GM21825 (cell line): Measurements from ENCODE around the gene ACAA1.

Source experiments
- ATAC-seq: cut with Tn5 transposase; IDR thresholded peaks from one replicate; pipeline ENCODE4 v1.9.1; 2021; ENCODE audit warnings: mild to moderate bottlenecking, moderate library complexity; ENCODE audit not compliant: unreplicated experiment

ACAA1 gene

DNA sequence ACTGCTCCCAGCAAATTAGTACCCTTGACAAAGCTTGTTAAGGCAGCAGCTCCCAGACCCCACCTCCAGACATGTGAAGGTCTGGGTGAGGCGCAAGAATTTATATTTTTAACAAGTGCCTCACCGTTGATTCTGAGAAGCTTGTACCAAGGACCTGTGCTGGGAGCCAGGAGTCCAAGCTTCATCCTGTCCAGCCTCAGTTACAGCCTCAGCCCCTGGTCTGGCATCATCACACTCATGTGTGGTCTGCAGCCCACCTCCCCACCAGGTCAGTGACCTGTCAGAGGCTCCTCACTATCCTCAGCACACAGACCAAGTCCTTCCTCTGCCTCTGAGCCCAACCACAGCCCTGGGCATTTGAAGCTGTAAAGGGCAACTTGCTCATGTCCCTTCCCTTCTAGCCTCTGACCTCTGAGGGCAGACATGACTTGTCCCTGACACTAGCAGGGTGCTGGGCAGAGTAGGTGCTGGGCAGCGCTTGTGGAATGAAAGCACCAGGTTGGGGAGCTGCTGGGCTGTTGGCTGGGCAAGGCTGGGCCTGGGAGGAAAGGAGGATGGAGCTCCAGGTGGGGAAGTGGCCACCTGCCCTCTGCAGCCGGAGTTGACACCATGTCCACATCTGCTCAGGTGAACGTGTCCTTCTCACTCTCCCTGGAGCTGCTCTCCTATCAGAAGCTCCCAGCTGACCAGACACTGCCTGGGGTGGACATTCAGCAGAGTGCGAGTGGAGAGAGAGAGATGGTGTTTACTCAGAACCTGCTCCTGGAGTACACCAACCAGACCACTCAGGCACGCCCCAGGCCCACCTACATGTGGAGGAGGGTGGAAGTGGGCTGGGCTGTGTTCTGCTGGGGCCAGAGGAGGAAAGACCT is 16.9 kb downstream of the ACAA1 start:
- no peak for ATAC-seq

DNA sequence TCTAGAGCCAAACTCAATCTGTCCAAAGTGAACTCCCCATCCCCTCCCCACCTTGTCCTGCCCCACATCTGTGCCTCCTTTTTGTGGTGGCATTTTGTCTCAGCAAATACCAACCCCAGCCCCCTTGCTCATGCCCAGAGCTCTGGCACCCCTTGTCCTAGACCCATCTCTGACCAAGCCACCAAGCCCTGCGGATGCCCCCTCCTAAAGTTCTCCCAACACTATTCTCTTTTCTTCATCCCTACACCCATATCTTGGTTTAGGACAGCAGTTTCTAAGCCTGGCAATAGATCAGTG is 17.7 kb downstream of the ACAA1 start:
- no peak for ATAC-seq

DNA sequence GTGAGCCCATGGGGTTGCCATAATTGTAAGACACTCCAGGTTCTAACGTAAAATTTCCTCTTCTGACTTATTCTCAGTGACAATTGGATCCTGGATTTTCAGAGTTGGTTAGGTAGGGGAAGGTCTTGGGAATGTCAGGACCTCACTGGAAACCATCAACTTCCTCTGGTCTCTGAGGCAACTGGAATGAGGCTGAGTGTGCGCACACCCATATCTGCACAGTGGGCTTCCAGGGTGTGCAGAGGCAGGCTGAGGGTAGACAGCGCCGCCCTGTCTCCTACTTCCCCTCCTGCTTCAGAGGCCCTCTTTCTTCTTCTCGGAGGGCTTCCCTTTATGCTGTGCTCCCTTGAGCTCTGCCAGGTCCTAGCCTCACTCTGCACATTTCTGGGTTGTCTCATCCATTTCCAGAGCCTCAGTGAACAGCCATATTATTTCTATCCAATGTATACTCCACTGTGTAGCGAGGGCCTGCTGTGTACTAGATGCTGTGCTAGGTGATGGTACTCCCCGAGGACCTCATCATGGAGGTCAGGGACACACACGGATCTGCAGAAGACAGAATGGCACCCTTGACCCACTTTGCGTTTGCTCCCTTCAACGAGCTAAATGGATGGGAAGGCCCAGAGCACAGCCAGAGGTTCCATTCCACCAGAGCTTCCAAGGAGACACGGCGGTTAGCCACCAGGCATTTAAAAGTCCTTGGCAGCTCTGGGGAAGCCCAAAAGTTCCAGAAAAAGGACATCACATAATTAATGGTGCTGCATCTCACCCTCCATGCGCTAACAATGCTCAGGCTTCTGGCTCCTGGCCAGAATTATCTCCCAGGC is 18.3 kb downstream of the ACAA1 start:
- no peak for ATAC-seq

DNA sequence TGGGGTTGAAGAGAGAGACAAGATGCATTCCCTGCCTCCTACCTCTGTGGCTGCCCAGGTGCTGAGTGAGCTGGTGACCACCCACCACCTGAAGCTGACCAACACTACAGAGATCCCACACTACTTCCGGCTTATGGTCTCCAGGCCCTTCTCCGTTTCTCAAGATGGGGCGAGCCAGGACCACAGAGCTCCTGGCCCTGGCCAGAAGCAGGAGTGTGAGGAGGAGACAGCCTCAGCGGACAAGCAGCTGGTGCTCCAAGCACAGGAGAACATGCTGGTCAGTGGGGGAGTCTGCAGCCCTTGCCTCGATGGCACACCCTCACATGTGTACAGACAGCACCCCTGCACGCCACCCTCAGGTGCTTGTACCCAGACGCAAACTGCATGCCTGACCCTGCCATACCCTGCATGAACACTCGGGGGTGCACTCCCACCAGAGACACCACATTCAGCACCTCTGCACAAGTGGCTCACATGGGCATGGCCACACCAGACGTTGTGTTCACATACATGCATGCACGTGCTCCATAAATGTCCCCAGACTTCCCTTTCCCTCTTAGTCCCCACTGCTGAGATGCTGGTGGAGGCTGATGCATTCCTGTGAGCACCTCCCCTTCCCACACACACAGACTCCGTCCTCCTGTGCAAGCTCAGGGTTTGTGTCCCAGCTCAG is 19.0 kb downstream of the ACAA1 start:
- no peak for ATAC-seq

DNA sequence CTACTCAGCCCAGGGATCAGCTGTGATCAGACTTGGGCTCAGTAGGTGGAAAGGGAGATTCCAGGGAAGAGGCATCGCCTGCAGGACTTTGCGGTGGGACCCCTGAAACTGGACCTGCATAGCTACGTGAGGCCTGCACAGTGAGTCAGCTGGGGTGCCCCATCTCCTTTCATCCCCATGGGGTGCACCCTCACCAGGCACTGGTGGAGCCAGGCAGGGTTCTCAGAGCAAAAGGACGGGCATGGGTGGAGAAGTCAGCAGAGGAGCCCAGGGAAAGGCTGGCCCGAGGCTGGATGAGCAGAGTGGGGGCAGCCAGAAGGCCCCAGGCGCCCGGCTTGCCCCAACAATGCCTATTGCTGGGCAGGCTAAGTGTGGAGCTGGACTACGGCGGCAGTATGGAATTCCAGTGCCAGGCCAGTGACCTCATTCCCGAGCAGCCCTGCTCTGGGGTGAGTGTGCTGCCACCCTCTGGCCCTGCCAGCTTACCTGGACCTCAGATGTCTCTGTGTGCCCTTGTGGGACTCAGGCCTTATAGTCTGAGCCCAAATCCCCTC is 19.7 kb downstream of the ACAA1 start:
- no peak for ATAC-seq

DNA sequence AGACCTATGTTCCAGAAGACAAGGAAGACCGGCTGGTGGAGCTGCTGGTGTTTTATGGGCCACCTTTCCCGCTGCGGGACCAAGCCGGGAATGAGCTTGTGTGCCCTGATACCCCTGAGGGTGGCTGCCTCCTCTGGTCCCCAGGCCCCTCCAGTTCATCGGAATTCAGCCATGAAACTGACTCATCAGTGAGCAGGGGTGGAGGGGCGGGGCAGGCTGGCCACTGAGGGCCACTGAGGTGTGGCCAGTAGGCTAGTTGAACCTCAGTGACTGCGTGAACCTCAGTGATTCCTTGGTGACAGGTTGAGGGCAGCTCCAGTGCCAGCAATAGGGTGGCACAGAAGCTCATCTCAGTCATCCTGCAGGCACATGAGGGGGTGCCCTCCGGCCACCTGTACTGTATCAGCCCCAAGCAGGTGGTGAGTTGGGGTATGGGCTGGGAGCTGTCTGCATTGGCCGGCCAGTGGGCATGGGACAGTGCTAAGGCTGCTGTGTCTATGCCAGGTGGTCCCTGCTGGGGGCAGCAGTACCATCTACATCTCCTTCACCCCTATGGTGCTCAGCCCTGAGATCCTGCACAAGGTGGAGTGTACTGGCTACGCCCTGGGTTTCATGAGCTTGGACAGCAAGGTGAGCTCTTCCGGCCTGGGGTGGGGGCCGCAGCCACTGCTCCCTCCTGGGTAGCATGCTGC is 20.3 kb downstream of the ACAA1 start:
- ATAC-seq = no peak

DNA sequence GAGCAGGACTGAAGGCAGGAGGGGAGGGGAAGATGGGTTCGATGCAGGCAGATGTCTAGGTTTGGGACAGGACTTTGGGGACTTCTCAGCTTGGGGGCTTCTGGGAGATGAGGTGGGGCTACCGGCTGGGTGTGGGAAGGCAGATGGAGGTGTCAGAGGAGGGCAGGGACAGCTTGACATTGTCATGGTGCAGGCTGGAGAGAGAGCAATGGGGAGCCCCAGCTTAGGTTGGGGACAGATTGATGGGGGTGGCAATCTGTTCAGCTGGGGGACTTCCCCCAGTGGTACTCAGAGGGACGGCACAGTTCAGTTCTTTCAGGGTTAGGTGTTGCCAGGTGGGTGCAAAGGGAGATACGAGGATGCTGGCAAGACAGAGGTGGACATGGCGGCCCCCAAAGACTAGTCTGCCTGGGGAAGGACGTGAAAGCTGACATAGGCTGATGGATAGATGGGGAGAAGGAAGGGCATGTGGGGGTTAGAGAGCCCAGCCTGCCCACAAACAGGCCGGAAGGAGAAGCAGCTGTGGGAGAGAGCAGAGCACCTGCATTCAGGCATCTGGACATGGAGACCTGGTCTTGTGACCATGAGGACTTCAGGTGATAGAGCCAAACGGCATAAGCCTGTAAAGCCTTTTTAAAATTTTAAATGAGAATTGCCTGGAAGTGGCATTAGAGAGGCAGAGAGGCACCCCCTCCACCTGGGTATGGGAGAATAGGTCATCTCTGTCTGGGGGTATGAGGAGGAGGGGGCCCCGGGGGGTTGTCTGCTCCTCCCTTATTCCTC is 21.1 kb downstream of the ACAA1 start:
- ATAC-seq = no peak

DNA sequence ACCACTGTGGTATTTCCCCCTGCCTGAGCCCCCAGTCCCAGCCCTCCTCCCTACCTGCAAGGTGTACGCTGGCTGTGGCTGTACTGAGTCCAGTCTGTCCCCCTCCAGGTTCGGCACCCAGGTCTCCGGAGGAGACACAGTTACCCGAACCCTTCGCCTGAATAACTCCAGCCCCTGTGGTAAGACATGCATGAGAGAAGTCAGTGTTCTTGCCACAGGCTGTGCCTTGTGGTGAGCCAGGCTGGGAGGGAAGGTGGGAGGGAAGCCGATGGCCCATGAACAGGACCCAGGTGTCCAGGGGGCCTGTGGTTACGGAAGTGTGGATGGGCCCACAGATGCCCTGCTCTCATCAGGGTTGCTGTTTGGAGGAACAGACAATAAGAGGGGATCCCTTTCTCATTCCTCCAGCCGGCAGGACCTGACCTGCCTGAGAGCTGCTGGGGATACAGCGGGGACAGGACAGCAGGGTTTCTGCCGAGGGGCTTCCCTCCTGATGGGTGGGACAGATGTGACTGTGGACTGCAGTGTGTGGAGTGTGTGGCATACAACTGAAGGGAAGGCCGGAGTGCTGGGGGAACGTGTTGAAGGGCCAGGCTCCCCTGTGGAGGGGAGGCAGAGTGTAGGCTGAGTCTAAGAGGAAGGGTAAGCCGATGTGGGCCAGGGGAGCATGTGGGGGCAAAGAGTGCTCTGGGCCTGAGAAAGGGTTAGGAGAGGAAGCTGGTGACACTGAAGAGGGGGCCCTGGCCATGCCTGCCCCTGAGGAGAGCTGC is 21.9 kb downstream of the ACAA1 start:
- no peak for ATAC-seq

DNA sequence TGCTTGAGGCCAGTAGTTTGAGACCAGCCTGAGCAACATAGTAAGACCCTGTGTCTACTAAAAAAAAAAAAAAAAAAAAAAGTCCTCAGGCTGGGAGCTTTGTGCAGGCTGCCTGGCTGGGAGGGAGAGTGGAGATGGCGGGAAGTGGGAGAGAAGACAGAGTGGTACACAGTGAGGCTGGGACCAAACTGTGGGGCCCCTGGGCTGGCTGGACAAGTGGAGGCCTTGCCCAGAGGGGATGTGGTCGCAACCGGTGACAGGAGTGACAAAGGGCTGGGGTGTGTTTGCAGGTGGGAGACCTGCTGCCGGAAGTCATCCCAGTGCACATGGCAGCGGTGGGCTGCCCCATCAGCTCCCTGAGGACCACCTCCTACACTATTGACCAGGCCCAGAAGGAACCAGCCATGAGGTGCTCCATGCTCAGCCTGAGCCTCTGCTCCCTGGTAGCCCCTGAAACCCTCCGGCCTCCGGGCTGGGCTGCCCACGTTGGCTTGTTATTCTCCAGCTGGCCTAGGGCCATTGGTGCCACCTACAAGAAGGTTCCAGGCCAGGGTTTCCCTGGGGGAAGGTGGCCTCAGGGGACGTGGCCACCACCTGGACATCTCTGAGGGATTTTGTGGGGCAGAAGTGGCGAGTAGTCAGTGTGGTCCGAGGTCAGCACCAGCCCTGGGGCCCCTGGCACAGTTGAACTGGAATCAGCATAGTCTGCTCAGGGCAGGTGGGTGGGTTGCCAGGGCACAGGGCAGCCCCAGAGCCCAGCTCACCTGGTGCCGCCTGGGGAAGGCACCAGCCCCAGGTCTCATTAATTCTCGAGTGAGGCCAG is 22.7 kb downstream of the ACAA1 start:
- no peak for ATAC-seq

DNA sequence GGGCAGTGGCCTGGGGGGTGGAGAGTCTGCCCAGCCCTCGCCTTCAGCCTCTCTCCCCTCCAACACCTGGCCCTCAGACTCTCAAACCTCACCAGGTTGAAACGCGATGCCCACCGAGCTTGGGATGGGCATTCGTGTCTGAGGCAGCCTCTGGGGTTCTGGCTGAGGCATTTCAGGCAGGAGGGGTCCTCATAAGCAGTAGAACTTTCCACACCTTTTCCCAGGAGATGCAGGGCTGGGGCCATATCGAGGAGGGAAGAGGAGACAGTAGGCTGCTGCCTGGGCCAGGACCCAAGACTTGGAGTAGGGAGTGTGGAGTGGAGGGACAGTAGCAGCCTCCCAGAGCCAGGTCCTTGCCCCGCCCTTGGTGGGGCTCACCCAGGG is 24.6 kb downstream of the ACAA1 start:
- no peak for ATAC-seq

DNA sequence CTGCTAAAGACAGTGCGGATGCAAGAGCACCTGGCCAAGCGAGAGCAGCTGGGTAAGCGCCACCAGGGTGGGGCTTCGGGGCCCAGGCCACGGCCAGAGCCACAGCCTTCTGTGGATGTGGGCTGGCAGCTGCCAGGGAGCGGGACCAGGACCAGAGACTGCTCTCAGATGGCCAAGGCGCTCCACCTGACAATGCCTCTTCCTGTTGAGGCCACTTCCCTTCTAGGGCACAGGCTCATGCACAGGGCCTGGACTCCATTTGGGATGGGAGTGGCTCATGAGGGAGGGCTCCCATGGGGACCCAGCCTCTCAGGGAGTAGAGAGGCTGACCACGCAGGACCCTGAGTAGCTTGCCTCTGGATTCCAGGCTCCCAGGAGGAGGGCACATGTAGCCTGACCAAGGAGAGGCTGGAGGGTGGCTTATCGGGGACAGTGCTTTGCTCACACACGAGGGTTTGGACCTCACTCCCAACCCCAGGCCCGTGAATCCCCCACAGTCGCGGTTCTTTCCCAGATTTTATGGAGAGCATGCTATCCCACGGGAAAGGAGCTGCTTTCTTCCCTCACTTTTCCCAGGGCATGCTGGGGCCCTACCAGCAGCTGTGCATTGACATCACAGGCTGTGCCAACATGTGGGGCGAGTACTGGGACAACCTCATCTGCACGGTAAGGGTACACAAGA is 25.1 kb downstream of the ACAA1 start:
- ATAC-seq = no peak

DNA sequence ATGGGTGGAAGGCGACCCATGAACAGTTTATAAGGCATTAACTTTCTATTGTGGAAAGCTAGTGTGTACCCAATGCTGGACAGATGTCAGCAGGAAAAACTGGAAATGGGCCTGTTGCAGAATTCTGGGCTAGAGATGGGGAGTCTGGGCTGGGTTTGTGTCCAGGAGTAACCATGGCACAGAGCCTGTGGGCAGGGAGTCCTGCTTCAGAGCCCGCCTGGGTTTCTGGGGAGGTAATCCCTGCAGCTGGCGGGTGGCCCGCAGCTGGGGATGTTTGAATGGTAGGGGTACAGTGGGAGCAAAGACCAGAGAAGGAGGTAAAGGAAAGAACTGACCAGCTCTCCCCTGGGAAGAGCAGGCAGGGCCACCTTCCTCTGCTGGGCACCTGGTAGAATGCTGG is 25.7 kb downstream of the ACAA1 start:
- ATAC-seq = no peak

DNA sequence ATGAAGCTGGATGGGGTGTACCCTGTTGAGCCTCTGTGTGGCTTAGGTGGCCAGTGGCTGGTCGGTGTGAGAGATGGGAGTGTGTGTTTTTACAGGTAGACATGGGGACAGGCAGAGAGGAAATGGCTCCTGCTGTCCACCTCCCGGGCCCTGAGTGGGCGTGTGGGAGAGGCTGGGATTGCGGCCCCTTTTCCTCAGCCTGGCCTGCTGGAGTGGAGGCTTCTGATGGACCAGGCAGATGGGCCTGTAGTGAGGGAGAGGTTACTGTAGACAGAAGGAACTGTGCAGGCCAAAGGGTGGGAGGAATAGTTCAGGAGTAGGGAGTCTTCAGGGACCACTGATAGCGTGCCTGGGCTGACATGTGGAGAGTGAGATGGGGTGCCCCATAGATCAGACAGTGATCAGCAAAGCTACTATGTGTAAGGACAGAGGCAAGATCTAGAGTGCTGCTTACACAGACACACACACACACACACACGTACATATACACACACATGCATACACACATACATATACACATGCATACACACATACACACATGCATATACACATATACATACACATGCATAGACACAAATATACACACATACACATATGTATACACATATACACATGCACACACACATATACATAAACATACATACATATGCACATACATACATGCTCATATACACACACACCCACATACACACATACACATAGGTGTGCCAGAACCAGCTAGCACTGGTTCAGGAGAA is 26.4 kb downstream of the ACAA1 start:
- no peak for ATAC-seq

DNA sequence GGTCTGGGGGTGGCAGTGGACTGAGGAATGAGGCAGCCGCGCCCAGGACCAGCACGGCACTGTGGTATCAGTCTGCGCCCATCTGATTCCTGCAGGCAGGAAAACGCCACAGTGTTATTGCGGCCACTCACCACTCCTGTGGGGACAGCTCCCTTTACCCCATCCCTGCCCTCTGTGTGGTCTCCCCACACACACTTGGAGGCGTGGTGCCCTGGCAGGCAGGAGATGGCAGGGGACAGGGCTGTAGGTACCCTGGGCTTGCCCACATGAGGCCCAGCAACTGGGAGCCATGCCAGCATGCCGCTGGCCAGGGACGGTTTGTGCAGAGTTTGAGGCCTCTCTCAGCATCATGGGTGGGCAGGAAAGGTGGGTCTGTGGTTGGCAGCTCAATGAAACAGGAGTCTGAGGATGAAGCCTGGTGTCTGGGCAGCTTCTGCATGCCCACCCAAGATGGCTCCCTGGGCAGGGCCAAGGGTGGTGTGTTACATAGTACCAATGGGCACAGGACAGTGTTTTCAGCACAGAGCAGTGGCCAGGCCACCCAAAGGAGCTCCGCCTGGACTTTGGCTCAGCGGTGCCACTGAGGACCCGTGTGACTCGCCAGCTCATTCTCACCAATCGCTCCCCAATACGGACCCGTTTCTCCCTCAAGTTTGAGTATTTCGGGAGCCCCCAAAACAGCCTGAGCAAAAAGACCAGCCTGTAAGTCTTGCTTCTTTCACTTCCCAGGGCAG is 27.2 kb downstream of the ACAA1 start:
- no peak for ATAC-seq

DNA sequence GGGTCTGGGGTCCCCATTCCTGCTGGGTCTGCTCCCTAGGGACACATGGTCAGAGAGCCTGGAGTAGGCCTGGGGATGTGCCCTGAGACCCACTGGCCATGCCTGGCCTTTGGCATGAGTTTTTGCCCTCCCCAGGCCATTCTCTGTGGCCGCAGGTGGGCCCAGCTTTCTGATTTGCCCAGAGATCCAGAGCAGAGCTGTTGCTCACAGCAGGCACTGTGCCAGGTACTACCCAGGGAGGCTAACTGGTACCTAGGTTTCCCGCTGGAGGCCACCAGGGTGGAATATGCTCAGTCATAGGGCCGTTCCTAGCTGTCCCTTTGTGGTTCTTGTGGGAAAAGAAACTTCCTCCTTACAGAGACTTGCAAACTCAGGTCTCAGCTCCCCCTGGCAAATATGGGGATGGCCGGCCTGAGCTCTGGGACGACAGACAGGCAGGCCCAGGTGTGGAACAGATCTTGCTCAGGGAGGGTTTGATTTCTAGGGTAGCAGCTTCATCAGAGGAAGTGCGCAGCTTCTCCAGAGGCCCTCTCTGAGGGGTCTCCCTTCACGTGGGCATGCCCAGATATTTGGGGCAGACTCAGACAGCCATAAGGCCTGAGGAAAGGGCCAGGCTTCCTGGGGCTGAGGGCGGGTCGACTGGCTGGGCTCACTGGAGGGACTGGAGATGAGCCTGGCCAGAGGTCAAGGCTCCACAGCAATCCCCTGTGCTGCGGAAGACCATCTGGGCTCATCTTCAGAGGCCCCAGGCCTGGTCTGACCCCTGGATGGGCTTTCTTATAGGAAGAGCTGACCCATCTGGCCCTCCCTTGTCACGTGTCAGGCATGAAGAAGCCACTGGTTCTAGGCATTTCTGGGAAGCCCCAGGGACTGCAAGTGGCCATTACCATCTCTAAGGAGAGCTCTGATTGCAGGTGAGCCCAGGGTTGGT is 28.0 kb downstream of the ACAA1 start:
- ATAC-seq = no peak
